ENCODE data around the gene CCNK.
A peak's percentile ranks its signal among the peaks of the same experiment; 100 is the strongest.

CCNK gene

GRCh38 chr14:99508896-99509629 lies 27.9 kb downstream of the CCNK start:
- DNase-seq = no peak

- DNase-seq = no peak
Measured at GRCh38 chr14:99509871-99510555, 28.8 kb downstream of the CCNK start.

GRCh38 chr14:99510556-99511139 lies 29.4 kb downstream of the CCNK start:
- DNase-seq = no peak

- no peak for DNase-seq
Measured at GRCh38 chr14:99511421-99512109, 30.4 kb downstream of the CCNK start.

GRCh38 chr14:99512110-99512449 lies 30.9 kb downstream of the CCNK start:
- no peak for DNase-seq

GRCh38 chr14:99512571-99513182 lies 31.5 kb downstream of the CCNK start:
- DNase-seq = no peak

GRCh38 chr14:99513183-99513694 lies 32.0 kb downstream of the CCNK start:
- no peak for DNase-seq

GRCh38 chr14:99513946-99514551 lies 32.8 kb downstream of the CCNK start:
- no peak for DNase-seq

GRCh38 chr14:99514552-99515300 lies 33.5 kb downstream of the CCNK start:
- DNase-seq = no peak

GRCh38 chr14:99515301-99516155 lies 34.3 kb downstream of the CCNK start:
- no peak for DNase-seq

- DNase-seq = no peak
Measured at GRCh38 chr14:99516156-99516870, 35.1 kb downstream of the CCNK start.

- DNase-seq = no peak
Measured at GRCh38 chr14:99516871-99517642, 35.8 kb downstream of the CCNK start.

GRCh38 chr14:99517643-99518381 lies 36.6 kb downstream of the CCNK start:
- DNase-seq = no peak

- DNase-seq = peak; percentile 24
Measured at GRCh38 chr14:99518441-99519346, 37.5 kb downstream of the CCNK start.

GRCh38 chr14:99519347-99519881 lies 38.2 kb downstream of the CCNK start:
- DNase-seq = no peak

- no peak for DNase-seq
Measured at GRCh38 chr14:99519931-99520421, 38.8 kb downstream of the CCNK start.

- DNase-seq = no peak
Measured at GRCh38 chr14:99520571-99521081, 39.4 kb downstream of the CCNK start.
